Measurements from ENCODE around the gene ITPR1. TPM values are rescaled to one million over a fixed set of nuclear protein-coding genes. Genes with fewer than 3 reads are reported as not detected.

Gene ITPR1
- total RNA-seq, 2 donors from 2014 or later: 254 to 283 TPM

Other genes with a start within 250 kb of the ITPR1 start
- 10 to 100 TPM; 14.1 to 20.0 TPM for gene SETMAR, start 190.0 kb upstream of the ITPR1 start, total RNA-seq
- 10 to 100 TPM; 35.0 to 63.5 TPM for gene SUMF1, start 26.1 kb upstream of the ITPR1 start, total RNA-seq

Data from thoracic aorta (tissue), 2 donors.